NCI-H2107 (cell line): Measurements from ENCODE around the gene TRIAP1.
A peak's percentile ranks its signal among the peaks of the same experiment; 100 is the strongest.
"Not testable (repeated sequence)": the region's sequence is repeated elsewhere in the genome, so short reads cannot be mapped to it uniquely, and the experiment has no call there.

Experiments
- DNase-seq: peaks from one replicate; lab custom pipeline; 2025; lab: John Stamatoyannopoulos, UW

TRIAP1 gene

DNA sequence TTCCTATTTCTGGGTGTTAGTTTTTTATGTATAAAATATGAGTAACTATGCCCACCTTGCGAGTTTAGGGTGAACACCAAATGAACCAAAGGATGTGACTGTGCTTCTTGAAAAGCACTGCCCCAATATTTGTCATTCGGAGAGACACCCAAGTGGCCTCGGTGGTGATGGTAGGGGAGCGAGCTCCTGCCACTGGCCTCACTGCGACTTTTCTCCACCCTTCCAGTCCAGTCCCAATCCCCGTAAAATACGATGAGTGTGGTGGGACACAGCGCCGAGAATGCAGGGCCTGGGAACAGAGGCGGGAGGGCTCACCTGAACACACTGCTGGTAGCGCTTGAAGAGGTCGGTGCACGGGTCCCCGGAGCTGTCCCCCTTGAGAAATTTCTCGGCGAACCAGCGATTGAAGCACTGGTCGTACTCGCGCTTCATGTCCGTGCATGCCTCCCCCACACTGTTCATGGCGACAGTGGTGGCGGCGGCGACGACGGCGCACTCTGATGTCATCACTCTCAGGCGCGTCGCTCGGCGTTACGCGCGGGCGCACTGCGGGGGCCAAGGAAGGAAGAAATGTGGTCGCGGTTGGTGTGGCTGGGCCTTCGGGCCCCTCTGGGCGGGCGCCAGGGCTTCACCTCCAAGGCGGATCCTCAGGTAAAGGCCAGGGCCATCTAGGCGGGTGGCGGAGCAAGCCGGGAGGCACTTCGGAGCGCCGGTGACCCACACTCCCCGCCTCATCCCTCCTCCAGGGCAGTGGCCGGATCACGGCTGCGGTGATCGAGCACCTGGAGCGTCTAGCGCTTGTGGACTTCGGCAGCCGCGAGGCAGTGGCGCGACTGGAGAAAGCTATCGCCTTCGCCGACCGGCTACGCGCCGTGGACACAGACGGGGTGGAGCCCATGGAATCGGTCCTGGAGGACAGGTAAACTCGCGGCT, at the start of gene TRIAP1, which contains the start of gene GATC:
Gene TRIAP1 (minus strand): TSS at position 474 of the 933 bp plus-strand sequence. CDS start 12 bp downstream, at position 462.
Gene GATC (plus strand): TSS at position 534 of the 933 bp plus-strand sequence. CDS start 37 bp downstream, at position 571.
- peak; percentile 86 for DNase-seq

DNA sequence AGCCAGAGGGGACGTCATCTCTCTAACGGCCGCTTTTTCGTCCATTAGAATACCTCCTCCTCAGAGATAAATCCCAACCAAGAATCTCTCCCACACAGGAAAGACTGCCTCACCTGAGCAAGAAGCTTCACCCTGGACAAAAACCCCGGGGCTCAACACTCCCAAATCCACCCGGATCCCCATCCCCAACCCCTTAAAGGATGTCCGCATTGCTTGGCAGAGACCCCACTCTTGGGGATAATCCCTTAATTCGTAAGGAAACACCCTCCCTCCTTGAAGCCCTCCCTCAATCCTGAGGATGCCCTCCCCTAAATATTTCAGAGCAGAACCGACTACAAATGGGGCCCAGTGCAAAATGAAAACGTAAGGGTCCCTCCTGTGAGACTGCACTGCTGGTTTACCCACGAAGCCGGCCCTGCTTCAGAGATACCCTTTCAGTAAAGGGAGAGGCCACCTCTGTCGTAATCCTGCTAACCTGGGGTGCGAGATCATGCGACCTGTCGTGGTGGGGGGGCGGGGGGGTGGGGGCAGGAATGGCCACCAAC, 49.1 kb upstream of the TRIAP1 start:
- DNase-seq = no peak

DNA sequence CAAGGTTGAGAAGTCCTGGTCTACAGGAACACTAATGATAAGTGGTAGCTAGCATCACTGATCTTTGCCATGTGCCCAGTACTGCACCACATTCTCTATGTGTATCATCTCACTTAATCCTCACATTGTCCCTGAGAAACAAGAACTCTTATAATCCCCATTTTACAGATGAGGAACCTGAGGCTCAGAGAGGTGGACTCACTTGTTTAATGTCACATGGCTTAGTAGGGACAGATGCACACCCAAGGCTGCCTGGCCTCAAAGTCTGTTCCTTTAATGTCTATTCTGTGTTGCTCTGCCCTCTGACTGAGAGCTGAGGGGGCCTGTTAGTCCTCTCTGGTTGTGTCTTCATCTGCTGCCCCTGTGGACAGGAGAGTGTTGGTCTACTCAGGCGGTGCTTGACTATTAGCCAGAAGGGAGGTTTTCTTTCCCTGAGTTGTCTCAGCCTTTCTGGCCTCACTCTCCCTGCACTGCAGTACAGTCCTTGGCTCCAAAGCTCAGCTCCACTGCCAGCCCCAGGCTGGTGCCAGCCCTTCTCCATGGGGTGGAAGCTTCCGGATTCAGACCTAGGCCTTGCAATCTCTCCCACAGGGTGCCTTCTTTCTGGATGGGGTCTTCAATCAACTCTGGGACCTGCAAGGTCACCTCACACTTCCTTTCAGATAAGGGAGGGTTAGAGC, 44.8 kb upstream of the TRIAP1 start:
- no peak for DNase-seq

DNA sequence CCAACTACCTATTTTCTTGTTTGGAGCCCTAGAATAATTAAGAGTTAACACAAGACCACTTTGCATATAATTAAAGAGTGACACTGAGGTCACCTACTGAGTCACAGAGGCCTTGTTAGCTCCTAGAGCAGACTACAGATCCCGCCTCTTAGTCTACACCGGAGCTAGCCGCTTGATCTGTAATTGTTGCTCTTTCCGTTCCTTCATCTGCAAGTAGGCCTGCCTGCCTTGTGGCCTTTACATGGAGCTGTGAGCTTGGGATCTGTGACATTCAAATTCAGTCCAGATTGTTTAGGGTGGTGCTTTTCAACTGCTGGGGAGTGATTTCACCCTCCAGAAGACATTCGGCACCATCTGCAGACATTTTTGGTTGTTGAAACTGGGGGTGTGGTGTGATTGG, 44.1 kb upstream of the TRIAP1 start:
- no peak for DNase-seq

DNA sequence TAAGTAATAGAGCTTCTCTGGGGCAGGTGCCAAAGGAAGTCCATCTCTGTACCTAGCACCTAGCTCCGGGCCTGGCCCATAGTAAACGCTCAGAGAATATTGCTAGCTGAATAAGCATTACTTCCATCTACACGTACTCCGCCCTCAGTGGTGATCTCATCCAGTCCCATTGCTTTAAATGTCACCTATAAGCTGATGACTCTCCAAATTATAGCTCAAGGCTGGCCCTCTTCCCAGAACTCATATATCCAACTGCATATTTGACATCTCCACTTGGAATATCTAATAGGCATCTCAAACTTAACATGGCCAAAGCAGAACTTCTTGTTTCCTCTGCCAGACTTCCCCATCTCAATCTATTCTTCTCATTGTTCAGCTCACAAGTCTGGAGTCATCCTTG, 42.8 kb upstream of the TRIAP1 start:
- DNase-seq = no peak

DNA sequence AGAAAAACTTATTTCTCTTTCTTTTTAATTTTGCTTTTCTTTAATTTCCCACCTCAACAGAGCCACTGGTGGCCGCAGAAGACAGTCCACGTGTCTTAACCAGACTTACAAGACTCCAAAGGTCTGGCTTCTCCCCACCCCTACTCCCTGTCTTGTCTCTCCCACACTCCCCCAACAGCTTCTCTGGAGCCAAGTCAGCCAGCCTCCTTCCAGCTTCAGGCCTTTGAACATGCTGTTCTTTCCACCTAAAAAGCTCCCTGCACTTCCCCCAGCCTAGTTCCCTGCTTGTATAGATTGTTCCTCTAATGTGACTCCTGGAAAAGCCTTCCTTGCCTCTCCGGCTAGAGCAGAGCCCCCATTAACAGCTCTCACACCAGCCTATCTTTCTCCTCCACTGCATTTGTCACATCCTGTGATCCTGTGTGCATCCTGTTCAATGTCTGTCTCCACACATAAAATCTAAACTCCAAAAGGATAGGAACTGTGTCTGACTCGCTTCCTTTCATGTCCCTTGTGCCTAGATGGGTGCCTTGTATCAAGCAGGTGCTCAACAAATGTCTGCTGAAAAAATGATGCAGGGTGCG, 42.0 kb upstream of the TRIAP1 start:
- no peak for DNase-seq

DNA sequence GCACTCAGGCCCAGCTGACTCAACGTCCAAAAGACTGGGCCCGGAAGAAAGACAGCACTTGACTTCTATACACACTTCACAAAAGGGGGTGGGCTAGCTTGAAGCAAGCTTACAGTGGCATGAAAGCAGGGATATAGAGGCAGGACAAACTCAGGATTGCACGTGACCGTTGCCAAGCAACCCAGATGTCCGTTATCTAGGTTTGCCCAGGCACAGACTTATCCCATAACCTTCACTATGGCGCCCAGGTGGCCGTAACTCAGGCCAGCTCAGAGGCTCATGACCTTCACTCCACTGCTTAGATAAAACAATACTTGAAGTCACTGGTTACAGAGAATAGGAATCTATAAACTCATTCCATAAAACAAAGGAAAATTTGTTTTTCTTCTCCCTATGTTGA, 41.4 kb upstream of the TRIAP1 start:
- DNase-seq = not testable (repeated sequence)

DNA sequence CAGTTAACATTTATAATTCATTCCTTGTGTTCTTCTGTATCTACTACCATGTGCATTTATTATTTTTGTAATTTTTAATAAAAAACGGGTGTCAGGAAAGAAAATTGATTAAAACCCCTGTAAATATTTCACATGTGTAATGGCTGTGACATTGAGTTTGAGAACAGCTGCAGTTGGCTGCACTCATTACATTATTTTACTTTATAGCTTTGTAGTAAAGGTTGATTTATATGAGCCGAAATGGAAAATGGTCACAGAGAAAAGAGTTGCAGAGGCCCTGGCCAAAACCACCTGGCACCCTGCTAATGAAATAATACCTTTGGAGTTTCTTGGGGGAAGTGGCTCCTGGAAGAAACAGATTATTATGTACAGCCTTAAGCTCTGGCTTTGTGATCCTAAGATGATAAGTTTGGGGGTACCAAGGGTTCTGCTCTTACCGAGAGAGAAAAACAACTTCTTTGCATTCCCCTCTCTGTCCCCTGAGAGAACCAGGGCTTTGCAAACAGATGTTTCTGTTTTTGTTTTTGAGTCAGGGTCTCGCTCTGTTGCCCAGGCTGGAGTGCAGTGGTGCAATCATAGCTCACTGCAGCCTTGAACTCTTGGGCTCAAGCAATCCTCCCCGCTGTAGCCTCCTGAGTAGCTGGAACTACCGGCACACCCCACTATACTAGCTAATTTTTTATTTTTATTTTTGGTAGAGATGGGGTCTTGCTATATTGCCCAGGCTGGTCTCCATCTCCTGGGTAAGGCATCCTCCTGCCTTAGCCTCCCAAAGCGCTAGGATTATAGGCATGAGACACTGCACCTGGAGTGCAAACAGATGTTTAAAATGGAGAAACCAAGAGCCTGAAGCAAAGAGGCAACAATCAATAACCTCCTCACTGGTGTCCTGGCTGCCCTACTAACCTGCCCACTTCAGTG, 40.0 kb upstream of the TRIAP1 start:
- DNase-seq = no peak

DNA sequence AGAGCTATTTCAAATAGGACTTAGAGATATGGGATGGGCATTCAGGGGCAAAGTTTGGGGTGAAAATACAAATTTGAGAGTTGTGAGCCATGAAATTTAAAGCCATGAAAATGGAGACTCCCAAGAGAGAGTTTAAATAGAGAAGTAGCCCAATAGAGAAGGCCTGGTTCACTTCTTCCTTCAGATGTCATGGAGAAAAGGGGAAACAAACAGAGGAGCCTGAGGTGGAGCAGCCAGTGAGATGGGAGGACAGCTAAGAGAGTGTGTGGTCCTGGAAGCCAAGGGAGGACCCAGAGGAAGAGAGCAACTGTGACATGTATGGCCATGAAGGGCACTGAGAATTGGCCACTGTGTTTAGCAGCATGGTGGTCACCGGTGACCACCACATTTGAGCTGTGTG, 37.4 kb upstream of the TRIAP1 start:
- no peak for DNase-seq

DNA sequence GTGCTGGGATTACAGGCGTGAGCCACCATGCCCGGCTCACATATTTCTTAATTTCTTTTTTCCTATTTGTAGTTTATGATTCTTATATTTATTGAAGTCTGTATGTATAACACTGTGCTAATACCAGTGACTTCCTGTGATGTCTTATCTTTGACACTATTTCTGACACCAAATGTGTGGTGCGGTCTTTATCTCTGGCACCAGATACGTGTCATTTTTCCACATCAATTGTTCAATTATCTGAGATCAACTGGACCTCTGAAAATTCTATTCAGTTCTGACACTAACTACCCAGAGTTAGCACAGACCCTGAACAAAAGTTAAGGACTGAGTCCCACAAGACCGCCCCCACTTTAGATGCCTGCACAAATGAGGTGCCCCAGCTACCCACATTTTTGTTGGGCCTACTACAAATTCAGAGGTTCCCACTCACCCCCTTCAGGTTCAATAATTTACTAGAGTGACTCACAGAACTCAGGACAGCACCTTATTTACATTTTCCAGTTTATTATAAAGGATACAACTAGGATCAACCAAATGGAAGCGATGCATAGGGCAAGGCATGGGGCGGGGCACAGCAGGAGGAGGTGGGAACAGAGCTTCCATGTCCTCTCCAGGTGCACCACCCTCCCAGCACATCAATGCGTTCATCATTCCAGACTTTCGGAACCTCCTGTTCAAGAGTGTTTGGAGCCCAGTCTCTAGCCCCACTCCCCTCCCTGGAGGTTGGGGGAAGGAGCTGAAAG, 35.0 kb upstream of the TRIAP1 start:
- no peak for DNase-seq

DNA sequence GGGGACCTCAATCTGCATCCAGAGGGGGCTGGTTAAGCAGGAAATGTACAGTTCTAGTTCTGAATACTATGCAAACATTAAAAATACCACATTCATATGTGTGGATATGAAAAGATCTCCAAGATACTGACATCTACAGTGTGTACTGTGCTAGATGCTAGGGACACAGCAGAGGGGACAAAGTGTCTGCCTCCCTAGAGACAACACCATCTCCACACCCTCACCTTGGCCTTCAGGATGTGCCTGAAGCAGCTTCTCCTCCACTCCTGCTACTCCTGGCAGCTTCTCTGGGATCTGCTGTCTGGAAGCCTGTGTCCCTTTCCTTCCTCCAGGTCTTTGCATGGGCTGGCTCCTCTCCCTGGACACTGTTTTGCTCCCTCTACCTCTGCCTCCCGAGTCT, 34.0 kb upstream of the TRIAP1 start:
- no peak for DNase-seq

DNA sequence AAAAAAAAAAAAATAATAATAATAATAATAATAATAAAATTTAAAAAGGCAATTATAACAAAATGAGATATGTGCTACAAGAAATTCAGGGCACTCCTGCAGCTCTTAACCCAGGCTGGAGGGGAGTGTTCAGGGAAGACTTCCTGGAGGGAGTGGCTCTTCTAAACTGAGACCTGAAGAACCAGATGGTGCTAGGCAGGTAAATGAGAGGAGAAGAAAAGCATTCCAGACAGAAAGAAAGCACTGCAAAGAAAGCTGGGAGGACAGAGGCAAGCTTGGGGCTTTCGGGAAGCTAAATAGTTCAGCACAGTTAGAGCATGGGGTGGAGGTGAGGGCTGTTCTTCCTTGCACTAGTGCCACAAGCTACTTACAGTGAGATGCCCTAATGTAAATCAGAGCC, 33.3 kb upstream of the TRIAP1 start:
- DNase-seq = no peak

DNA sequence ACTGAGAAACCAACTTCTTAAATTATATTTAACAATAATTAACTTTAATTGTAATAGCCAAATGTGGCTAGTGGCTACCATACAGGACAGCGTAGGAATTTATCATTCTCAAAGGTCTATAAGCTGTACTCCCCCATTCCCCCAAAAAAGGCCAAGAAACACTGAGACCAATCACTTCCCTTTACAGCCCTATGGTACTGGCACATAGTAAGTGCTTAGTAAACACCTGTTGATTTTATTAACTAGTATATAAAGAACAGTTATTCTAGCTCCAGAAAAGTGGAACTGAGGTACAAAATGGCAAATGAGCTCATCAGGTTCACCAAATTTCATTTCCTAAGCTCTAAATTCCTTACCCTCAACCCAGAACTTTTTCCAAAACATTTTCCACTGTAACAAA, 29.5 kb upstream of the TRIAP1 start:
- DNase-seq = no peak

DNA sequence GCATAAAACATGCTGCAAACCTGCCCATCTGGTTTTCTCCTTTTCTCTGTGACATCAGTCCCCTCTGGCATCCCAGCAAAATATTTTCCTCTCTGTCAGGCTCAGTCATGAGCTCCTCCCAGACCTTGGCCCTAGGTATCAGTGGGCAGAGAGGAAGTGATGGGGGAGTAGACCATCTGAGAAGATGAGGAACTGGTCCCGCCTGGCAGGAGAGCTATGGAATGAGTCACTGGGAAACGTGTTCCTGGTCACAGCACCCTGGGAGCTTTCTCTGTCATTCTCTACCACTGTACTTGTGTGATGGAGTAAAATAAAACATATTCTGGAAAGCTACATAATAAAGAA, 28.4 kb upstream of the TRIAP1 start:
- DNase-seq = no peak

DNA sequence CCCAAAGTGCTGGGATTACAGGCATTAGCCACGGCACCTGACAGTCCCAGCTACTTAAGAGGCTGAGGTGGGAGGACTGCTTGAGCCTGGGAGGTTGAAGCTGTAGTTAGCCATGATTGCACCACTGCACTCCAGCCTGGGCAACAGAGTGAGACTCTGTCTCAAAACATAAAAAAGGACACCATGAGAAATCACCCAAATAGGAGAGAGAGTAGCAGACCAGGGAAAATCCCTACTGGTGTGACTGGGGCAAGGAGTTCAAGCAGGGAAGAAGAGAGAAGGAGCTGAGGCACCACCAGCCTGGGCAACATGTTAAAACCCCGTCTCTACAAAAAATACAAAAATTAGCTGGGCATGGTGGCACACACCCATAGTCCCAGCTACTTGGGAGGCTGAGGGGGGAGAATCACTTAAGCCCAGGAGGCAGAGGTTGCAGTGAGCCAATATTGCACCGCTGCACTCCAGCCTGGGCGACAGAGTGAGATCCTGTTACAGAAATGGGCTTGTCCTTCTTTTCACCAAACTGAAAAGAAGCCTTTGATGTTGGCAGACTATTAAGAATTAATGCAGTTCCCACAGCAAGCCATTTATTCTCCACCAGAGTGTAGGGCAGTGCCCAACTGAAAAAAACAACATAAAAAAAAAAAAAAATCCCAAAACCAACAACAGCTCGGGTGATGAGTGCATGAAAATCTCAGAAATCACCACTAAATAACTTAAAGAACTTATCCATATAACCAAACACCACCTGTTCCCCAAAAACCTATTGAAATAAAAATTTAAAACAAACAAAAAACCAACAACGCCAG, 27.8 kb upstream of the TRIAP1 start:
- DNase-seq = no peak

DNA sequence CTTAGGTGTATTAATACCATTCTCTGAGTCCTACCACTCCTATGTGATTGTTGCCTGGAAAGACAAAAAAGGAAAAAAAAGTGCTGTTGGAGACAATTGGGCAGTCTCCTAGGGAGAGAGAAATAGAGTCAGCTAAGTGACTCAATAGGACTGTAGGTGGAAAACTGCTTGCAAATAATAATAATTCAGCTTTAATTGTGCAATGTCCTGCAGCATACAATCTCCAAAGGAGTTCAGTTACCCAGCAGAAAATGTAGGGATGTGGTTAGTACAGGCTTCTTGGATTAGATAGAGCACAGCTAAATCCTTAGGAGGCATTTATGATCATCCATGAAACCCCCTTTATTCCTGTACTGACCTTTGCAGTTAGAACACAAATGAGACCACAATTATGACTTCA, 26.3 kb upstream of the TRIAP1 start:
- DNase-seq = no peak

DNA sequence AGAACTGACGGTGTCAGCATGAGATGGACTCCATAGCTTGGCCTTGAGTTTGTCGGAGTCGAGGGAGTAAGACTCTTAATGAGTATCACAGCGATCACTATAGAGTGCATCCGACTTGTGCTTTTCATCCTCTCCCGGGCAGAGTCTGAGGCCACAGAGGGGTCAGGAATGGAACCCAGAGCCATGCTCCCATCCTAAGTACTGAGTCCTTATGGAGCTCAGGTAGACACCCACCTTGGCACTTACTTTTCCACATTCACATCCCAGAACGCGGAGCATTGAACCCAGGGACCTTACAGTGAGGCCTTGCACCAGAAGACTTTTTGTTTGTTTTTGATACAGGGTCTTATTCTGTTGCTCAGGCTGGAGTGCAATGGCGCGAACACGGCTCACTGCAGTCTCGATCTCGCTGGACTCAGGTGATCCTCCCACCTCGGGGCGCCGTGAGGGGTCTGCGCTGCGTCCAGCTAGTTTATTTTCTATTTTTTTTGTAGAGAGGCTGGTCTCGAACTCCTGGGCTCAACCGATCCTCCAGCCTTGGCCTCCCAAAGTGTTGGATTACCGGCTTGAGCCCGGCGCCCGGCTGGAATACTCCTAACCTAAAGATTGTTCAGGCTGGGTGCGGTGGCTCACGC, 24.1 kb upstream of the TRIAP1 start:
- no peak for DNase-seq

DNA sequence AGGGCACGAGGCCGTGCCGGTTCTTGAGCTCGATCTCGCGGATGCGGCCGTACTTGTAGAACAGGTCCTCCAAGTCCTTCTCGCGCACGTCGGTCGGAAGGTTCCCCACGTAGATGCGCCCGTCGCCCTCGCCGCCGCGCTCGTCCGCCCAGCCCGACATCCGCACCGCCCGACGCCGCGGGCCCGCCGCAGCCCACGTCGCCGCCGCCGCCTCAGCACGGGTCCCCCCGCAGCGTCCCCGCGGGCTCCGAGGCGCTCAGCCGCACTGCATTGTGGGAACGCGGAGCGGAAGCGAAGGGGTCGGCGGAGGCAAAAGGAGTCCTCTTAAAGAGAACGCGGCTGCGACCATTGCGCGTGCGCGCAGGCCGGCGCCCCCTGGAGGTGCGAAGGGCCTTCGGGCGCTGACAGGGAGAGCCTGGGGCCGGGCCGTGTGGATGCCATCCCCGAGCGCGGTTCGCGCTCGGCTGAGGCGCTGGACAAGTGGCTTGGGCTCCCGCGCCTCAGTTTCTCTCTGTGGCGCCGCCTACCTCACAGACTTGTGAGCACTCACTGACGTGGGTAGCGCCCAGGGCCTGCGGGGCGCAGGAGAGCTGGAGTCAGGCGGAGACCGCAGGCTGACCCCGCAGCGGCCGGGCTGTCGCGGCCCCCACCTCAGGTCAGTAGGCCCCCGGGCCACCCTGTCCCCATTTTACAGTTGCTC, 23.4 kb upstream of the TRIAP1 start, which contains the start of gene SRSF9:
Gene SRSF9 (minus strand): TSS at position 299 of the 700 bp plus-strand sequence. CDS start 139 bp downstream, at position 160.
- peak; percentile 94 for DNase-seq
